K562 (cell line): ENCODE data around the gene FAM187B. TPM values are rescaled to one million over a fixed set of nuclear protein-coding genes. Genes with fewer than 3 reads are reported as not detected.

ENCODE experiments used
- CBX3 ChIP-seq, 2 experiments: IDR thresholded peaks; 1 replicate in 1 of 2; 2 replicates in 1 of 2; pipeline ENCODE4 v1.6.1; 2012; ENCODE audit warnings: inconsistent platforms in 2 of 2, low read length in 2 of 2, borderline replicate concordance in 1 of 2, control low read depth in 1 of 2
- E2F5 ChIP-seq: sonication (generic); formaldehyde crosslinking; IDR thresholded peaks from 2 replicates; pipeline ENCODE4 v1.8.0; 2022; ENCODE audit warnings: mild to moderate bottlenecking, missing genetic modification reagents
- EHMT2 ChIP-seq: fragments of 450-650 bp; IDR thresholded peaks from 2 replicates; pipeline ENCODE4 v1.6.1; 2018; ENCODE audit warnings: antibody characterized with exemption
- GATAD2A ChIP-seq: fragments of 450-650 bp; IDR thresholded peaks from 2 replicates; pipeline ENCODE4 v1.6.1; 2017
- GTF2B ChIP-seq: IDR thresholded peaks from 2 replicates; pipeline ENCODE4 v1.6.1; 2011; ENCODE audit not compliant: insufficient read length; ENCODE audit errors: extremely low read depth
- NCOR1 ChIP-seq: fragments of 450-650 bp; IDR thresholded peaks from 2 replicates; pipeline ENCODE4 v1.6.1; 2016; ENCODE audit warnings: mild to moderate bottlenecking, moderate library complexity
- PTRF ChIP-seq: fragments of 450-650 bp; IDR thresholded peaks from 2 replicates; pipeline ENCODE4 v1.6.1; 2016; ENCODE audit warnings: mild to moderate bottlenecking, missing genetic modification characterization, missing compliant biosample characterization
- RAD21 ChIP-seq, 2 experiments: fragments of 250-450 bp in 1 of 2; fragments of 450-650 bp in 1 of 2; sonication (Bioruptor Pico) in 1 of 2; formaldehyde crosslinking in 1 of 2; IDR thresholded peaks in 1 of 2; conservative IDR thresholded peaks in 1 of 2; 2 replicates each; pipeline versions ENCODE4 v1.4.0 to v1.8.0; 2020 to 2022; ENCODE audit warnings: mild to moderate bottlenecking in 2 of 2, moderate library complexity in 1 of 2
- SMAD2 ChIP-seq: fragments of 150-350 bp; IDR thresholded peaks from 2 replicates; pipeline ENCODE4 v1.6.1; 2014; ENCODE audit warnings: low read depth, mild to moderate bottlenecking, low read length
- SRSF1 ChIP-seq: fragments of 200-400 bp; formaldehyde crosslinking; IDR thresholded peaks from 2 replicates; pipeline ENCODE4 v1.6.1; 2017; ENCODE audit warnings: mild to moderate bottlenecking, low read depth, low read length, moderate library complexity
- XRCC4 ChIP-seq: IDR thresholded peaks from one replicate; pipeline ENCODE4 v1.6.1; 2011; ENCODE audit not compliant: insufficient read depth, insufficient read length; ENCODE audit errors: extremely low read depth
- ZNF217 ChIP-seq: sonication (generic); formaldehyde crosslinking; IDR thresholded peaks from 2 replicates; pipeline ENCODE4 v1.8.0; 2022; ENCODE audit warnings: mild to moderate bottlenecking, missing genetic modification reagents
- ZNF24 ChIP-seq: fragments of 450-650 bp; IDR thresholded peaks from 2 replicates; pipeline ENCODE4 v1.6.1; 2016
- ZNF263 ChIP-seq: sonication (generic); formaldehyde crosslinking; IDR thresholded peaks from 2 replicates; pipeline ENCODE4 v1.8.0; 2022; ENCODE audit warnings: mild to moderate bottlenecking, missing genetic modification reagents, borderline replicate concordance
- polyA plus RNA-seq, 8 experiments: library from polyadenylated mRNA; depleted of rRNA in 4 of 8; stranded (reverse) in 5 of 8; unstranded in 3 of 8; fragments of >200 nt; fragmentation: Nextera tagmentation in 2 of 8; fragmentation: Illumina TruSeq in 1 of 8; extraction: Ambion mirVana in 2 of 8; extraction: Trizol in 1 of 8; gene quantifications; 2 replicates each; pipeline versions ENCODE4 v1.2.1 to v1.2.3, GENCODE V29; 2011 to 2014; ENCODE audit warnings: inconsistent platforms in 1 of 8, missing spikeins in 1 of 8
- total RNA-seq, 7 experiments: library from RNA; depleted of rRNA in 6 of 7; stranded (reverse); fragments of >200 nt in 6 of 7; fragmentation: Illumina TruSeq in 2 of 7; extraction: Trizol in 2 of 7; gene quantifications; 2 replicates each; pipeline versions ENCODE4 v1.2.1 to v1.2.3, GENCODE V29; 2011 to 2021; ENCODE audit warnings: low replicate concordance in 1 of 7
- TF ChIP-seq, protein P1 (sequence below): fragments of 250-450 bp; sonication (Bioruptor Pico); IDR thresholded peaks from 2 replicates; pipeline ENCODE4 v1.8.0; 2022; ENCODE audit warnings: inconsistent platforms
- TF ChIP-seq, protein P2 (sequence below): sonication (generic); formaldehyde crosslinking; IDR thresholded peaks from 2 replicates; pipeline ENCODE4 v1.8.1; 2023; ENCODE audit warnings: mild to moderate bottlenecking, missing genetic modification reagents

Gene FAM187B
- total and polyA plus RNA-seq, 9 of the 15 experiments (the other 6 are each of a cell fraction or from before 2014, with no cell fraction given): 0.04 to 0.09 TPM; not detected in 7

DNA sequence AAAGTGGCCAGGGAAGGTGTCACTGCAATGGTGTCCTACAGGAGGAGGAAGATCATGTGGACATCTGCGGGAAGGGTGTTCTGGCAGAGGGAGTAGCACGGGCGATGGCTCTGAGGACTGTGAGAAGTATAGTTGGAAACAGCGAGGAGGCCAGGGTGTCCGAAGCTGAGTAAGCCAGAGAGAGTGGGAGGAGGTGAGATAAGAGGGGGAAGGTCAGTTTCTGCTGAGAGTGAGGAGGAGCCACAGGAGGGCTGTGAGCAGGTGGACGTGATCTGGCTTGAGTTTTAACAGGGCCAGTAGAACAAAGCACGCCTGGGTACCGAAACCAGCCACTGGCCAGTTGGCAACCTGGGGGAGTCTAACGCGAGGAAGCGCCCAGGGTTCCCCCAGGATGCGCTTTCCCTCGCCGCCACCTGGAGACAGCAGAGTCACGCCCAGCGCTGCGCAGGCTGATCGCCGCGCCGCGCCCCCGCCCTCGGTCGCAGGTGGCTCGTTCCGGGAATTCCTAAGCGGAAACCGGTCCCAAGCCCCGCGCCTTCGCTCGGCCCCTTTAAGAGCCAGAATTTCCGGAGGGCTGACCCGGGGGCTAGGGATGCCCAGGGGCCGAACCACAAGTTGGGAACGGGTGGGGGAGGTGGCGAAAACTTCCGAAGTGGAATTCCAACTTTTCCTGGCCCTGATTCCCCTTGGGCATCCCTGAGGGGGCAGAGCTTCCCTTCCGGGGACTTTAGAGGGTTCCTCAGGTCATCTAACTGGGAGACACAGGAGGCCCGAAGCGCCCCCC, 19.2 kb upstream of the FAM187B start (continued):
- TF ChIP-seq E2F5 (no peak), GATAD2A (0 out of 2 replicates have a peak, but pooled peaks have one; percentile 8), NCOR1 (peak; percentile 27; the same call in 1 of the 2 replicates), RAD21 (CRISPR knock-in tag; conservative IDR thresholded peaks at IDR 0.05 in 1 of 2, IDR thresholded peaks at IDR 0.05 in 1 of 2) (peak; percentile 64 to 72; a peak in 3 of 4 replicates), CBX3 (IDR thresholded peaks at IDR 0.05; ENCODE audit: borderline replicate concordance in 1 of 2, low read length in 2 of 2) (peak in 1 of 2 experiments; percentile 97; a peak in 2 of 3 replicates), XRCC4 (no peak), SMAD2 (no peak), ZNF217 (no peak), PTRF (tag) (no peak), ZNF263 (CRISPR knock-in tag) (peak; percentile 74), ZNF24 (peak; percentile 8; the same call in 1 of the 2 replicates), GTF2B (no peak), EHMT2 (0 out of 2 replicates have a peak, but pooled peaks have one; percentile 10), SRSF1 (no peak)
- TF ChIP-seq, protein P1, sequence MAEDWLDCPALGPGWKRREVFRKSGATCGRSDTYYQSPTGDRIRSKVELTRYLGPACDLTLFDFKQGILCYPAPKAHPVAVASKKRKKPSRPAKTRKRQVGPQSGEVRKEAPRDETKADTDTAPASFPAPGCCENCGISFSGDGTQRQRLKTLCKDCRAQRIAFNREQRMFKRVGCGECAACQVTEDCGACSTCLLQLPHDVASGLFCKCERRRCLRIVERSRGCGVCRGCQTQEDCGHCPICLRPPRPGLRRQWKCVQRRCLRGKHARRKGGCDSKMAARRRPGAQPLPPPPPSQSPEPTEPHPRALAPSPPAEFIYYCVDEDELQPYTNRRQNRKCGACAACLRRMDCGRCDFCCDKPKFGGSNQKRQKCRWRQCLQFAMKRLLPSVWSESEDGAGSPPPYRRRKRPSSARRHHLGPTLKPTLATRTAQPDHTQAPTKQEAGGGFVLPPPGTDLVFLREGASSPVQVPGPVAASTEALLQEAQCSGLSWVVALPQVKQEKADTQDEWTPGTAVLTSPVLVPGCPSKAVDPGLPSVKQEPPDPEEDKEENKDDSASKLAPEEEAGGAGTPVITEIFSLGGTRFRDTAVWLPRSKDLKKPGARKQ: no peak
- TF ChIP-seq, protein P2, sequence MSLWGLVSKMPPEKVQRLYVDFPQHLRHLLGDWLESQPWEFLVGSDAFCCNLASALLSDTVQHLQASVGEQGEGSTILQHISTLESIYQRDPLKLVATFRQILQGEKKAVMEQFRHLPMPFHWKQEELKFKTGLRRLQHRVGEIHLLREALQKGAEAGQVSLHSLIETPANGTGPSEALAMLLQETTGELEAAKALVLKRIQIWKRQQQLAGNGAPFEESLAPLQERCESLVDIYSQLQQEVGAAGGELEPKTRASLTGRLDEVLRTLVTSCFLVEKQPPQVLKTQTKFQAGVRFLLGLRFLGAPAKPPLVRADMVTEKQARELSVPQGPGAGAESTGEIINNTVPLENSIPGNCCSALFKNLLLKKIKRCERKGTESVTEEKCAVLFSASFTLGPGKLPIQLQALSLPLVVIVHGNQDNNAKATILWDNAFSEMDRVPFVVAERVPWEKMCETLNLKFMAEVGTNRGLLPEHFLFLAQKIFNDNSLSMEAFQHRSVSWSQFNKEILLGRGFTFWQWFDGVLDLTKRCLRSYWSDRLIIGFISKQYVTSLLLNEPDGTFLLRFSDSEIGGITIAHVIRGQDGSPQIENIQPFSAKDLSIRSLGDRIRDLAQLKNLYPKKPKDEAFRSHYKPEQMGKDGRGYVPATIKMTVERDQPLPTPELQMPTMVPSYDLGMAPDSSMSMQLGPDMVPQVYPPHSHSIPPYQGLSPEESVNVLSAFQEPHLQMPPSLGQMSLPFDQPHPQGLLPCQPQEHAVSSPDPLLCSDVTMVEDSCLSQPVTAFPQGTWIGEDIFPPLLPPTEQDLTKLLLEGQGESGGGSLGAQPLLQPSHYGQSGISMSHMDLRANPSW (CRISPR knock-in tag): no peak
